Measurements from ENCODE around the gene GAS2L2. TPM values are rescaled to one million over a fixed set of nuclear protein-coding genes. Genes with fewer than 3 reads are reported as not detected.

GAS2L2 gene
- total RNA-seq, 1 experiment from 2014 or later: not detected

DNA sequence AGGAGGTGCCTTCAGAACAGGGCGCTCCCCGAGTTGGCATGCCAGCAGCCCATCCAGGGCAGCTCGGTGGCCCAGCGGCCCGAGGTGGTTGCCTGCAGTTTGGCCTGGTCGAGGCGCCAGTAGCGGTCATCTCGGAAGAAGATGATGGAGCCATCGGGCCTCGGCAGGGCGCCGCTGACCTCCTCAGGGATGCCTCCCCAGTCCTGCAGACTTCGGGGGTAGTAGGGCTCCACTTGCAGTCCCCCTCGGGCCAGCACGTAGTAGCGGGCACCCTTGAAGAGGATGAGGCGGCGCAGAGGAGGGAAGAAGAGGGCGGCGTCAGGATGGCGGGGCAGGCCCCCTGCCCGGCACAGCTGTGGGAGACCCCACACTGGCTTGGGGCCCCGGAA is 13.4 kb upstream of the GAS2L2 start:
- H3K27me3 ChIP-seq (ENCODE audit: control insufficient read depth, insufficient read depth, low read length): peaks cover 3% of the 10 kb centered on the region; the same call in 1 of the 2 replicates
- ATAC-seq (no peak), DNase-seq (ENCODE audit: low read depth, low spot score) (no peak)
- TF ChIP-seq SIN3A (IDR thresholded peaks at IDR 0.05; ENCODE audit: borderline replicate concordance, insufficient read depth, low read depth, low read length) (no peak), CTCF (IDR thresholded peaks at IDR 0.05) (no peak), REST (IDR thresholded peaks at IDR 0.05; ENCODE audit: insufficient read depth in 1 of 2, low read depth in 2 of 2, low read length in 1 of 2) (no peak), TCF7L2 (IDR thresholded peaks at IDR 0.05; ENCODE audit: low read depth, low read length) (no peak), POLR2AphosphoS5 (IDR thresholded peaks at IDR 0.05; ENCODE audit: low read depth, low read length) (no peak)
- in situ Hi-C loops (cut with HindIII; ENCODE audit: low pct_unique_long_range_greater_than_20kb, low sequenced_read_pairs) (no loop called here), intact Hi-C loops (cut with micrococcal nuclease; ENCODE audit: unreplicated experiment) (no loop called here)
- CTCF ChIA-PET: interaction anchor here (1.2 to 1.4 kb wide), 3 partner anchors 38 to 42 kb away, joined by 4 to 21 read pairs (median 4); no protein-coding TSS in a partner anchor
- H3K27ac ChIP-seq (ENCODE audit: low read length): no peak overlapping the region
- BruUV-seq (replicated peaks): no TSS peak
- POLR2A ChIA-PET: no interaction called here
- H3K36me3 ChIP-seq (ENCODE audit: control insufficient read depth, insufficient read depth, low read length): no peaks in the 10 kb centered on the region
- H3K4me3 ChIP-seq (ENCODE audit: low read depth in 2 of 2, low read length in 2 of 2): no peak overlapping the region
- no peaks in the 10 kb centered on the region for H3K9me3 ChIP-seq (ENCODE audit: control insufficient read depth, insufficient read depth, low read depth, low read length)
- H3K4me1 ChIP-seq (ENCODE audit: control insufficient read depth, insufficient read depth, low read length): peaks cover 4% of the 10 kb centered on the region; the same call in 1 of the 2 replicates

- no peak for TF ChIP-seq SIN3A (IDR thresholded peaks at IDR 0.05; ENCODE audit: borderline replicate concordance, insufficient read depth, low read depth, low read length)
- no peak for TF ChIP-seq POLR2AphosphoS5 (IDR thresholded peaks at IDR 0.05; ENCODE audit: low read depth, low read length)
- TF ChIP-seq CTCF (IDR thresholded peaks at IDR 0.05): no peak
- TF ChIP-seq REST (IDR thresholded peaks at IDR 0.05; ENCODE audit: insufficient read depth in 1 of 2, low read depth in 2 of 2, low read length in 1 of 2): no peak
- no peak for TF ChIP-seq TCF7L2 (IDR thresholded peaks at IDR 0.05; ENCODE audit: low read depth, low read length)
- H3K4me3 ChIP-seq (ENCODE audit: low read depth in 2 of 2, low read length in 2 of 2): no peak overlapping the region
- intact Hi-C loops (cut with micrococcal nuclease; ENCODE audit: unreplicated experiment): no loop called here
- no peaks in the 10 kb centered on the region for H3K9me3 ChIP-seq (ENCODE audit: control insufficient read depth, insufficient read depth, low read depth, low read length)
- BruUV-seq (replicated peaks): no TSS peak
- H3K27ac ChIP-seq (ENCODE audit: low read length): no peak overlapping the region
- ATAC-seq: no peak
- no peak for DNase-seq (ENCODE audit: low read depth, low spot score)
- peaks cover 3% of the 10 kb centered on the region; the same call in 1 of the 2 replicates for H3K27me3 ChIP-seq (ENCODE audit: control insufficient read depth, insufficient read depth, low read length)
- ChIA-PET POLR2A (no interaction called here), CTCF (interaction anchor here (1.2 to 3.2 kb wide), 2 partner anchors 38 to 42 kb away, joined by 21 to 35 read pairs; partner anchors contain the start of gene TAF15)
- in situ Hi-C loops (cut with HindIII; ENCODE audit: low pct_unique_long_range_greater_than_20kb, low sequenced_read_pairs): no loop called here
- H3K4me1 ChIP-seq (ENCODE audit: control insufficient read depth, insufficient read depth, low read length): peaks cover 4% of the 10 kb centered on the region; the same call in 1 of the 2 replicates
- no peaks in the 10 kb centered on the region for H3K36me3 ChIP-seq (ENCODE audit: control insufficient read depth, insufficient read depth, low read length)
These were observed 12.9 kb upstream of the GAS2L2 start for GRCh38 chr17:35765756-35766488.

Data from Panc1 (cell line).